GM19395 (cell line): ENCODE measurements around the gene TRERF1.
"Not testable (repeated sequence)": the region's sequence is repeated elsewhere in the genome, so short reads cannot be mapped to it uniquely, and the experiment has no call there.

Experiments used
- ATAC-seq: cut with Tn5 transposase; IDR thresholded peaks from one replicate; pipeline ENCODE4 v1.9.1; 2021; ENCODE audit warnings: mild to moderate bottlenecking, moderate library complexity; ENCODE audit not compliant: unreplicated experiment

The TRERF1 gene

GRCh38 chr6:42451333-42452170, at the start of gene TRERF1:
Gene TRERF1 (minus strand): TSS chr6:42451926. CDS start chr6:42269590, 182,336 bp downstream.
- ATAC-seq = no peak

- ATAC-seq = no peak
Observed at GRCh38 chr6:42498473-42499128, 46.9 kb upstream of the TRERF1 start.

- no peak for ATAC-seq
Observed at GRCh38 chr6:42493914-42494539, 42.3 kb upstream of the TRERF1 start.

GRCh38 chr6:42488129-42488528, 36.4 kb upstream of the TRERF1 start:
- no peak for ATAC-seq

GRCh38 chr6:42484261-42484660, 32.5 kb upstream of the TRERF1 start:
- ATAC-seq = no peak

GRCh38 chr6:42482174-42482573, 30.4 kb upstream of the TRERF1 start:
- no peak for ATAC-seq

GRCh38 chr6:42471714-42472113, 20.0 kb upstream of the TRERF1 start:
- ATAC-seq = no peak

- ATAC-seq = no peak
Observed at GRCh38 chr6:42471142-42471541, 19.4 kb upstream of the TRERF1 start.

- no peak for ATAC-seq
Observed at GRCh38 chr6:42468273-42468672, 16.5 kb upstream of the TRERF1 start.

- ATAC-seq = no peak
Observed at GRCh38 chr6:42467651-42468050, 15.9 kb upstream of the TRERF1 start.

GRCh38 chr6:42466470-42466869, 14.7 kb upstream of the TRERF1 start:
- not testable (repeated sequence) for ATAC-seq

- ATAC-seq = no peak
Observed at GRCh38 chr6:42462474-42462972, 10.8 kb upstream of the TRERF1 start.

GRCh38 chr6:42460883-42461282, 9.2 kb upstream of the TRERF1 start:
- no peak for ATAC-seq

- no peak for ATAC-seq
Observed at GRCh38 chr6:42459888-42460287, 8.2 kb upstream of the TRERF1 start.

- ATAC-seq = no peak
Observed at GRCh38 chr6:42454428-42454791, 2.7 kb upstream of the TRERF1 start.

- ATAC-seq = no peak
Observed at GRCh38 chr6:42453654-42454427, 2.1 kb upstream of the TRERF1 start.

- ATAC-seq = peak; percentile 67
Observed at GRCh38 chr6:42453031-42453653, 1.4 kb upstream of the TRERF1 start.

GRCh38 chr6:42452171-42453030, 675 bp upstream of the TRERF1 start:
- ATAC-seq = peak; percentile 44

GRCh38 chr6:42450477-42451332, 1.0 kb downstream of the TRERF1 start:
- no peak for ATAC-seq
